DND-41 (cell line): ENCODE data around the gene FTH1.

Experiments
- CTCF ChIP-seq: IDR thresholded peaks from 2 replicates; pipeline ENCODE4 v1.5.1; 2012; ENCODE audit warnings: borderline replicate concordance, low read length, moderate library complexity, mild to moderate bottlenecking; ENCODE audit not compliant: poor library complexity, severe bottlenecking; ENCODE audit errors: extremely low read depth
- EZH2 ChIP-seq: IDR thresholded peaks from 3 replicates; pipeline ENCODE4 v1.6.1; 2012; ENCODE audit warnings: borderline replicate concordance, low read depth, mild to moderate bottlenecking, moderate library complexity, low read length, inconsistent platforms; ENCODE audit not compliant: severe bottlenecking

GRCh38 chr11:61952882-61953281 lies 14.6 kb downstream of the FTH1 start:
- TF ChIP-seq CTCF (no peak), EZH2 (no peak)
